Prostate gland (tissue), 2 donors: ENCODE results near the gene MAN2B2.

Experiments used
- POLR2AphosphoS5 ChIP-seq: sonication (generic); formaldehyde crosslinking; IDR thresholded peaks from one replicate; pipeline ENCODE4 v1.6.1; 2017; ENCODE audit warnings: antibody characterized with exemption
- TF ChIP-seq, protein P1 (sequence below), 4 experiments: fragments of 200-600 bp in 2 of 4; fragments of 450-650 bp in 2 of 4; sonication (generic) in 2 of 4; IDR thresholded peaks; 1 replicate in 3 of 4; 2 replicates in 1 of 4; pipeline ENCODE4 v1.5.1; 2016 to 2019; ENCODE audit warnings: antibody characterized with exemption in 4 of 4, mild to moderate bottlenecking in 2 of 4, moderate library complexity in 2 of 4

DNA sequence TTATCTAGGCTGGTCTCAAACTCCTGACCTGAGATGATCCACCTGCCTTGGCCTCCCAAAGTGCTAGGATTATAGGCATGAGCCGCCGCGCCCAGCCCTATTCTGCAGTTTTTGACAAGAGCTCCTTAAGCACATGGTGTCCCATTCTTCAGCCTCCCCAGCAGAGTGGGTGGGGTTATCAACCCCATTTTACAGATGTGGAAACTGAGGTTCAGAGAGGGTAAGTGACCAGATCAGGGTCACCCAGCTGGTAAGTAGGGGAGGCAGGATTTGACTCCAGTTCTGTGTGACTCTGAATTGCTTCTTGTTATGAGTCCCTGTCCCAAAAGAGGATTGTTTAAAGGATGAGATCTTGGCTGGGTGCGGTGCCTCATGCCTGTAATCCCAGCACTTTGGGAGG is 14.5 kb downstream of the MAN2B2 start:
- TF ChIP-seq, protein P1, sequence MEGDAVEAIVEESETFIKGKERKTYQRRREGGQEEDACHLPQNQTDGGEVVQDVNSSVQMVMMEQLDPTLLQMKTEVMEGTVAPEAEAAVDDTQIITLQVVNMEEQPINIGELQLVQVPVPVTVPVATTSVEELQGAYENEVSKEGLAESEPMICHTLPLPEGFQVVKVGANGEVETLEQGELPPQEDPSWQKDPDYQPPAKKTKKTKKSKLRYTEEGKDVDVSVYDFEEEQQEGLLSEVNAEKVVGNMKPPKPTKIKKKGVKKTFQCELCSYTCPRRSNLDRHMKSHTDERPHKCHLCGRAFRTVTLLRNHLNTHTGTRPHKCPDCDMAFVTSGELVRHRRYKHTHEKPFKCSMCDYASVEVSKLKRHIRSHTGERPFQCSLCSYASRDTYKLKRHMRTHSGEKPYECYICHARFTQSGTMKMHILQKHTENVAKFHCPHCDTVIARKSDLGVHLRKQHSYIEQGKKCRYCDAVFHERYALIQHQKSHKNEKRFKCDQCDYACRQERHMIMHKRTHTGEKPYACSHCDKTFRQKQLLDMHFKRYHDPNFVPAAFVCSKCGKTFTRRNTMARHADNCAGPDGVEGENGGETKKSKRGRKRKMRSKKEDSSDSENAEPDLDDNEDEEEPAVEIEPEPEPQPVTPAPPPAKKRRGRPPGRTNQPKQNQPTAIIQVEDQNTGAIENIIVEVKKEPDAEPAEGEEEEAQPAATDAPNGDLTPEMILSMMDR (IDR thresholded peaks at IDR 0.05), result no peak
- no peak for TF ChIP-seq POLR2AphosphoS5
